ENCODE results near the gene DDOST.
"Not testable (repeated sequence)": the region's sequence is repeated elsewhere in the genome, so short reads cannot be mapped to it uniquely, and the experiment has no call there.

Gene DDOST

GRCh38 chr1:20686883-20687725, 25.9 kb upstream of the DDOST start:
- H3K4me3 ChIP-seq (ENCODE audit: low read depth in 1 of 2, low read length in 2 of 2): no peak overlapping the region
- no peak overlapping the region for H3K27ac ChIP-seq (ENCODE audit: low read length)
- no peaks in the 10 kb centered on the region for H3K27me3 ChIP-seq (ENCODE audit: low read depth, low read length)
- H3K9me3 ChIP-seq (ENCODE audit: control insufficient read depth in 1 of 2, low read length in 2 of 2): peaks cover 0 to 2% of the 10 kb centered on the region in 2 donors
- H3K36me3 ChIP-seq (ENCODE audit: control insufficient read depth in 1 of 2, insufficient read depth in 2 of 2, low read length in 2 of 2): no peaks in the 10 kb centered on the region
- no peaks in the 10 kb centered on the region for H3K4me1 ChIP-seq (ENCODE audit: control insufficient read depth in 1 of 2, insufficient read depth in 2 of 2, low read length in 2 of 2)

GRCh38 chr1:20685741-20686140, 24.6 kb upstream of the DDOST start:
- Histone ChIP-seq H3K27ac (ENCODE audit: low read length) (no peak overlapping the region), H3K4me3 (ENCODE audit: low read depth in 1 of 2, low read length in 2 of 2) (no peak overlapping the region), H3K4me1 (ENCODE audit: control insufficient read depth in 1 of 2, insufficient read depth in 2 of 2, low read length in 2 of 2) (no peaks in the 10 kb centered on the region), H3K9me3 (ENCODE audit: control insufficient read depth in 1 of 2, low read length in 2 of 2) (no peaks in the 10 kb centered on the region), H3K27me3 (ENCODE audit: low read depth, low read length) (no peaks in the 10 kb centered on the region), H3K36me3 (ENCODE audit: control insufficient read depth in 1 of 2, insufficient read depth in 2 of 2, low read length in 2 of 2) (no peaks in the 10 kb centered on the region)

- H3K4me3 ChIP-seq (ENCODE audit: low read depth in 1 of 2, low read length in 2 of 2): peak overlapping the region in 1 of 2 donors; percentile 17
These were observed 24.0 kb upstream of the DDOST start for GRCh38 chr1:20685099-20685662.

GRCh38 chr1:20684651-20685050, 23.5 kb upstream of the DDOST start:
- Histone ChIP-seq H3K4me1 (ENCODE audit: control insufficient read depth in 1 of 2, insufficient read depth in 2 of 2, low read length in 2 of 2) (no peaks in the 10 kb centered on the region), H3K4me3 (ENCODE audit: low read depth in 1 of 2, low read length in 2 of 2) (peak overlapping the region in 1 of 2 donors; percentile 17), H3K9me3 (ENCODE audit: control insufficient read depth in 1 of 2, low read length in 2 of 2) (no peaks in the 10 kb centered on the region), H3K27ac (ENCODE audit: low read length) (no peak overlapping the region), H3K27me3 (ENCODE audit: low read depth, low read length) (no peaks in the 10 kb centered on the region), H3K36me3 (ENCODE audit: control insufficient read depth in 1 of 2, insufficient read depth in 2 of 2, low read length in 2 of 2) (no peaks in the 10 kb centered on the region)

More at GRCh38 chr1:20685099-20685662, 24.0 kb upstream of the DDOST start:
- no peaks in the 10 kb centered on the region for H3K4me1 ChIP-seq (ENCODE audit: control insufficient read depth in 1 of 2, insufficient read depth in 2 of 2, low read length in 2 of 2)
- H3K36me3 ChIP-seq (ENCODE audit: control insufficient read depth in 1 of 2, insufficient read depth in 2 of 2, low read length in 2 of 2): no peaks in the 10 kb centered on the region
- H3K27ac ChIP-seq (ENCODE audit: low read length): no peak overlapping the region
- no peaks in the 10 kb centered on the region for H3K27me3 ChIP-seq (ENCODE audit: low read depth, low read length)
- no peaks in the 10 kb centered on the region for H3K9me3 ChIP-seq (ENCODE audit: control insufficient read depth in 1 of 2, low read length in 2 of 2)

- no peaks in the 10 kb centered on the region for H3K27me3 ChIP-seq (ENCODE audit: low read depth, low read length)
- no peak overlapping the region for H3K27ac ChIP-seq (ENCODE audit: low read length)
- no peaks in the 10 kb centered on the region for H3K9me3 ChIP-seq (ENCODE audit: control insufficient read depth in 1 of 2, low read length in 2 of 2)
- H3K4me1 ChIP-seq (ENCODE audit: control insufficient read depth in 1 of 2, insufficient read depth in 2 of 2, low read length in 2 of 2): no peaks in the 10 kb centered on the region
- no peaks in the 10 kb centered on the region for H3K36me3 ChIP-seq (ENCODE audit: control insufficient read depth in 1 of 2, insufficient read depth in 2 of 2, low read length in 2 of 2)
- H3K4me3 ChIP-seq (ENCODE audit: low read depth in 1 of 2, low read length in 2 of 2): peak overlapping the region in 1 of 2 donors; percentile 17
These were observed 23.0 kb upstream of the DDOST start for GRCh38 chr1:20684050-20684620.

- Histone ChIP-seq H3K9me3 (ENCODE audit: control insufficient read depth in 1 of 2, low read length in 2 of 2) (no peaks in the 10 kb centered on the region), H3K4me1 (ENCODE audit: control insufficient read depth in 1 of 2, insufficient read depth in 2 of 2, low read length in 2 of 2) (no peaks in the 10 kb centered on the region), H3K36me3 (ENCODE audit: control insufficient read depth in 1 of 2, insufficient read depth in 2 of 2, low read length in 2 of 2) (no peaks in the 10 kb centered on the region), H3K4me3 (ENCODE audit: low read depth in 1 of 2, low read length in 2 of 2) (no peak overlapping the region), H3K27me3 (ENCODE audit: low read depth, low read length) (no peaks in the 10 kb centered on the region), H3K27ac (ENCODE audit: low read length) (no peak overlapping the region)
These were observed 22.4 kb upstream of the DDOST start for GRCh38 chr1:20683614-20684013.

- Histone ChIP-seq H3K27ac (ENCODE audit: low read length) (no peak overlapping the region), H3K36me3 (ENCODE audit: control insufficient read depth in 1 of 2, insufficient read depth in 2 of 2, low read length in 2 of 2) (no peaks in the 10 kb centered on the region), H3K4me1 (ENCODE audit: control insufficient read depth in 1 of 2, insufficient read depth in 2 of 2, low read length in 2 of 2) (no peaks in the 10 kb centered on the region), H3K4me3 (ENCODE audit: low read depth in 1 of 2, low read length in 2 of 2) (no peak overlapping the region), H3K27me3 (ENCODE audit: low read depth, low read length) (no peaks in the 10 kb centered on the region), H3K9me3 (ENCODE audit: control insufficient read depth in 1 of 2, low read length in 2 of 2) (no peaks in the 10 kb centered on the region)
These were observed 21.5 kb upstream of the DDOST start for GRCh38 chr1:20682571-20683236.

- H3K4me1 ChIP-seq (ENCODE audit: control insufficient read depth in 1 of 2, insufficient read depth in 2 of 2, low read length in 2 of 2): no peaks in the 10 kb centered on the region
- no peaks in the 10 kb centered on the region for H3K36me3 ChIP-seq (ENCODE audit: control insufficient read depth in 1 of 2, insufficient read depth in 2 of 2, low read length in 2 of 2)
- H3K9me3 ChIP-seq (ENCODE audit: control insufficient read depth in 1 of 2, low read length in 2 of 2): no peaks in the 10 kb centered on the region
- no peaks in the 10 kb centered on the region for H3K27me3 ChIP-seq (ENCODE audit: low read depth, low read length)
- H3K4me3 ChIP-seq (ENCODE audit: low read depth in 1 of 2, low read length in 2 of 2): no peak overlapping the region
- no peak overlapping the region for H3K27ac ChIP-seq (ENCODE audit: low read length)
These were observed 20.8 kb upstream of the DDOST start for GRCh38 chr1:20681999-20682398.

- Histone ChIP-seq H3K4me1 (ENCODE audit: control insufficient read depth in 1 of 2, insufficient read depth in 2 of 2, low read length in 2 of 2) (no peaks in the 10 kb centered on the region), H3K4me3 (ENCODE audit: low read depth in 1 of 2, low read length in 2 of 2) (no peak overlapping the region), H3K36me3 (ENCODE audit: control insufficient read depth in 1 of 2, insufficient read depth in 2 of 2, low read length in 2 of 2) (no peaks in the 10 kb centered on the region), H3K9me3 (ENCODE audit: control insufficient read depth in 1 of 2, low read length in 2 of 2) (no peaks in the 10 kb centered on the region), H3K27me3 (ENCODE audit: low read depth, low read length) (no peaks in the 10 kb centered on the region), H3K27ac (ENCODE audit: low read length) (no peak overlapping the region)
These were observed 19.1 kb upstream of the DDOST start for GRCh38 chr1:20680269-20680668.

- H3K4me3 ChIP-seq (ENCODE audit: low read depth in 1 of 2, low read length in 2 of 2): no peak overlapping the region
- H3K4me1 ChIP-seq (ENCODE audit: control insufficient read depth in 1 of 2, insufficient read depth in 2 of 2, low read length in 2 of 2): no peaks in the 10 kb centered on the region
- no peak overlapping the region for H3K27ac ChIP-seq (ENCODE audit: low read length)
- H3K9me3 ChIP-seq (ENCODE audit: control insufficient read depth in 1 of 2, low read length in 2 of 2): no peaks in the 10 kb centered on the region
- no peaks in the 10 kb centered on the region for H3K36me3 ChIP-seq (ENCODE audit: control insufficient read depth in 1 of 2, insufficient read depth in 2 of 2, low read length in 2 of 2)
- no peaks in the 10 kb centered on the region for H3K27me3 ChIP-seq (ENCODE audit: low read depth, low read length)
These were observed 17.4 kb upstream of the DDOST start for GRCh38 chr1:20678599-20678998.

GRCh38 chr1:20673626-20674025, 12.5 kb upstream of the DDOST start:
- H3K36me3 ChIP-seq (ENCODE audit: control insufficient read depth in 1 of 2, insufficient read depth in 2 of 2, low read length in 2 of 2); H3K4me3 ChIP-seq (ENCODE audit: low read depth in 1 of 2, low read length in 2 of 2); H3K27ac ChIP-seq (ENCODE audit: low read length); H3K4me1 ChIP-seq (ENCODE audit: control insufficient read depth in 1 of 2, insufficient read depth in 2 of 2, low read length in 2 of 2); H3K9me3 ChIP-seq (ENCODE audit: control insufficient read depth in 1 of 2, low read length in 2 of 2); H3K27me3 ChIP-seq (ENCODE audit: low read depth, low read length): not testable (repeated sequence)
